GM12872 (cell line): ENCODE data around the gene GLRB.
A peak's percentile ranks its signal among the peaks of the same experiment; 100 is the strongest.

Experiments
- TF ChIP-seq, protein P1 (sequence below): IDR thresholded peaks from 3 replicates; pipeline ENCODE4 v1.5.1; 2011; ENCODE audit warnings: low read depth, mild to moderate bottlenecking, low read length, moderate library complexity; ENCODE audit not compliant: insufficient read depth

Gene GLRB

DNA sequence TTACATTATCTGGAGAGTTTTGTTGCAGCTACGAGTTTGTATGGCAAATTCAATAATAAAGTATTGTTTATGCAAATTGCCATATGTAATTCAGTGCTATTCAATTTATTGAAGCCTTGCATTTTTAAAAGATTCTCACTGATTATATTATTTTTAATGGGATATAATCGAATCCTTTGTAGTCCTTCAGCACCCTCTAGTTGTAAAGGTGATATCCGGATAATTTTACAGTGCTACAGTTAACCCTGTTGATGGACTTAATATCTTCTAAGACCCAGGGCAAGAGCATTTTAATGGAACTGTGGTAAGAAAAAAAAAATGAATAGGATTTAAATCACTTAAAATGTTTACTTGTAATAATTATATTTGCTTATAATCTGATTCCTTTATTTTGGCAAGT is 96.1 kb downstream of the GLRB start:
- TF ChIP-seq, protein P1, sequence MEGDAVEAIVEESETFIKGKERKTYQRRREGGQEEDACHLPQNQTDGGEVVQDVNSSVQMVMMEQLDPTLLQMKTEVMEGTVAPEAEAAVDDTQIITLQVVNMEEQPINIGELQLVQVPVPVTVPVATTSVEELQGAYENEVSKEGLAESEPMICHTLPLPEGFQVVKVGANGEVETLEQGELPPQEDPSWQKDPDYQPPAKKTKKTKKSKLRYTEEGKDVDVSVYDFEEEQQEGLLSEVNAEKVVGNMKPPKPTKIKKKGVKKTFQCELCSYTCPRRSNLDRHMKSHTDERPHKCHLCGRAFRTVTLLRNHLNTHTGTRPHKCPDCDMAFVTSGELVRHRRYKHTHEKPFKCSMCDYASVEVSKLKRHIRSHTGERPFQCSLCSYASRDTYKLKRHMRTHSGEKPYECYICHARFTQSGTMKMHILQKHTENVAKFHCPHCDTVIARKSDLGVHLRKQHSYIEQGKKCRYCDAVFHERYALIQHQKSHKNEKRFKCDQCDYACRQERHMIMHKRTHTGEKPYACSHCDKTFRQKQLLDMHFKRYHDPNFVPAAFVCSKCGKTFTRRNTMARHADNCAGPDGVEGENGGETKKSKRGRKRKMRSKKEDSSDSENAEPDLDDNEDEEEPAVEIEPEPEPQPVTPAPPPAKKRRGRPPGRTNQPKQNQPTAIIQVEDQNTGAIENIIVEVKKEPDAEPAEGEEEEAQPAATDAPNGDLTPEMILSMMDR, result no peak

DNA sequence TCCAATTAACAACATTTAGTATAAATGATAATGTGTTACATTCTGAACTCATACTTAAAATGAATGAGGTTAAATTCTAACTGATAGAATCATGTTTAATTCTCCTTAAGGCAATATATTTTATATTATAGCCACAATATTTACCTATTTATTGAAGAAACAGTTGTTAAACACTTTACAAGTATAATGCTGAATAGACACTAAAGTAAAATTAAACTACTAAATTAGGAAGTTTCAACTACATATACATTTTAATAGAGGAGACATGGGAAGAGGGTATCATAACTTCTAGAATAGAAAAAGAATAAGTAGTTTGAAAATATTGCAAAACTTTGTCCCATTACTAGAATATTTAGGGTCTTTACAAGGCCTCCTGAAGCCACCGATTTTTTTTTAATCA is 108.3 kb downstream of the GLRB start:
- TF ChIP-seq, protein P1, result no peak

DNA sequence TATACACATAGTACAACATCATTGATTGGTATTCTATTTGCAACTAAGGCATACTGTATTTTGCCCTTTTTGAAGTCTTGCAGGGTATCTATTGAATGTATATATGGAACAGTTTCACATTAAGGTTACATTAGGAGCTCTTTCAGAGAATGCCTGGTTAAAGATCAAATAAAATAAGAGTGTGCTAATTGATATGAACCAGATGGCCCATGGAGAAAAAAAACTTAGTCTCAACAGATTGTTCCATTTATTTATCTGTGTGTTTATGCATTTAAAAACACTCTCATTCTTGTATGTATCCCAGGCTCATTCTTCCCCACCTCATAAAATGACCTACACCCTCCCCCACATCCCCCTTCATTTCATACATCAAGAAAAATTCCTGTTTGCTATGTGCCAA is 109.4 kb downstream of the GLRB start:
- TF ChIP-seq, protein P1, result no peak

DNA sequence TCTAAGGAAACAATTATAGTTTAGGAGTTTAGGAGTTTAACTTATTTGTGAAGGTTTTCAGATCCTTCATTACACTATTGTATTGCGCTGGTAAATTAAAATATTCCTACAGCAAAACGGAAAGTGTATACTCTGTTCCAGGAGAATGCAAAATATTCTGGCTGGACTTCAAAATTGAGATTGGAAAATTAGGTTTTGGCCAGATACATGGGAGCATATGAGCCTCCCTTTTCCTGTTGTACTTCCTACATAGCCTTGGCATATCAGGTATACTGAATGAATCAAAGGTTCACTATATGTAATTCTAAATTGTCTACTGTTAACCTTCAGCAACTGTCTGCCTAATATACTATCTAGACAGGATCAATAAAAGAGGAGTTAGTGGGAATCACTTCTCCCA is 119.4 kb downstream of the GLRB start:
- TF ChIP-seq, protein P1, result no peak

DNA sequence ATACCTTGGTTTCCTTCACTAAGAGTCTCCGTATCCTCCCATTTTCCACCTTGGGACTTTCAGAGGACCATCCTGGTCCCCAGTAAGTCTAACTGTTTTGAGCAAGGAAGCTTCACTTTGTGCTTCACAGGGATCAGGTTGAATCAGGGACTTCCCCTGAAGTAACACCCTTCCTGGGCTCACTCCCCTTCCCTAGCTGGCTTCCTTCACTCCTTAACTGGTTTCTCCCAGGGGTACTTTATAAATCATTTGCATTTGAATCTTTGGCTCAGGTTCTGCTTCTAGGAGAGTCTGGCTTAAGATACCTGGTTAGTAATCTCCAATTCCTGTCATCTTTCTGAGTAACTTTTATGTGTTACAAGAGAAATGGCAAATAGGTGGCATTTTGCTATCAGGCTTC is 120.1 kb downstream of the GLRB start:
- TF ChIP-seq, protein P1, result no peak

DNA sequence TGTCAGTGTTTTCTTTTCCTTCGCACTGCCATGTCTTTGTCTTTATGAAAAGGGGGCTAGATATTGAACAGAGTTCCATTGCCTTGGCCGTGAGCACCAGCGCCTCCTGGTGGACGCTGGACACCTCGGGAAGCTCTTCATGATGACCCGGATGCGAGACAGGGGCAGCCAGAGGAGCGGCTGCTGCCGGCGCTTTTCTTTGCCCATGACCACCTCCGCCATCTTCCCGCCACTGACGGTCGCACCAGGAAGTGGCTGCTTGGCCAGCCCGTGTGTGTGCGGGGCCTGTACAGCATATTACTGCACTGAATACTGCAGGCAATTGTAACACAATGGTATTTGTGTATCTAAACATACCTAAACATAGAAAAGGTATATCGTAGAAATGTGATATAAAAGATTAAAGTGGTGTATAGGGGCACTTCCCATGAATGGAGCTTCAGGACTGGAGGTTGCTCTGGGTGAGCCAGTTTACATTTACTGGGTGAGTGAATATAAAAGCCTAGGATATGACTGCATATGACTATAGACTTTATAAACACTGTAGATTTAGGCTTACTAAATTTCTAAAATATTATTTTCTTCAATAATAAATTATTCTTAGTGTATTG is 128.8 kb downstream of the GLRB start:
- TF ChIP-seq, protein P1, result peak; percentile 64

DNA sequence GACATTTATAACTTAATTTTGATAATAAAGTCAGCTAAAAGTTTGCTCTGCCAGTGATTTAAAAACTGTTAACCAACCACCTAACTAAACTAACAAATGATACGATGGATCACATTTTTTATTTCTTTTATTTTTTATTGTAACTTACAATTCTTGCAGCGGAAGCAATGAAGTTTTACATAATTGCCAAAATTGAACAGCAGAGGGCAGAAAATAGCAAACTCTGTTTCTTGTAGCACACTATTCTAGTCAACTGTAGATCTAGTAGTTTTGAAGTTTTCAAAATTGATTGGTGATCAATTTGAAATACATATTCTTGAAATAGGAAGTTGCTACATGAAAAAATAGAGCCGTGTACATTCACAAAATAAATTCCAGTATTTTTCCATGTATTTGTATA is 141.8 kb downstream of the GLRB start:
- TF ChIP-seq, protein P1, result peak; percentile 39; the same call in 1 of the 3 replicates
